ENCODE results near the gene BEST3. TPM values are rescaled to one million over a fixed set of nuclear protein-coding genes. Genes with fewer than 3 reads are reported as not detected.

BEST3 gene
- 0.88 TPM in 1 of 2 replicates, not detected in the other for polyA plus RNA-seq
- polyA minus RNA-seq = 0.23 TPM in 1 of 2 replicates, not detected in the other

DNA sequence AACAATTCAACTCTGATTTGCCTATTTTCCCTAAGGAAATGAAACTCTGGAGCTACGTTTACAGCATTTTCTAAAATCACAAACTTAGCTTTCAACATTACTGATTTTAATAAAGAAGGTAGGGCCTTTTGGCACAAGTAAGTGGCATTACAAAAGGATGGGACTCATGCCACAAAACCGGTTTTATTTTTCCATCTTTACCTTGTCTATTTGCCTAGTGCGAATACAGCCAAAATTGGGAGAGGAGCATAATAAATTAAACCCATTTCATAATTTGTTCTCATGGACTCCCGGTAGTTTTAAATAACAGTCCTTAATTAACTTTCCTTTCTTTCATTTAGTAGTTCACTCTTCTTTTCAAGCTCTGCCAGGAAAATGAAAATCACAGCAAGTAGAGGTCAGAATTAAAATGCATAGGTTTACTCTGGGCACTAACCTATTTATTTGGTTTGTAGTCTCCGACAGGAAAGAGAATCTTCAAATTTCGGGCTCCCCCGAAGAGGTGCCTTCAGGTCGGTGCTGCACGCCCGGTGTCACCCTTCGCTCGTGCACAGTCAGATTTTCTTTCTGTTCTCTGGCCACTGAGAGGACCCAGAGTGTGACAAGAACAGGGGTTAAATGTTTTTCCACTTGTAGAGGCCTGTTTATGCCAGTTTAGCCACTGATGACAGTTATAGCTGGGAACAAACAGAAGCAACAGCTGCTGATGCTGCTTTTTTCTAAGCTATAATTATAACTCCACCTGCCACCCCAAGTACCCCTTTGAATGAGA, at the start of gene BEST3:
TSS of gene BEST3 (minus strand) at position 535 of the 772 bp plus-strand sequence. CDS start 1,505 bp downstream, outside the sequence.
- Histone ChIP-seq H3K4me3 (ENCODE audit: low read length) (no peak within 1 kb of the TSS), H3K27me3 (ENCODE audit: insufficient read depth, low read depth, low read length) (no peaks in the 10 kb centered on the region), H3K9me2 (ENCODE audit: insufficient read depth, low read length) (no peaks in the 10 kb centered on the region), H4K20me1 (ENCODE audit: insufficient read depth) (no peaks in the 10 kb centered on the region), H3K9me3 (ENCODE audit: low read length) (no peaks in the 10 kb centered on the region), H3K9ac (ENCODE audit: low read length) (no peak within 1 kb of the TSS), H3F3A (ENCODE audit: insufficient read depth, low read length, poor library complexity, severe bottlenecking) (no peaks in the 10 kb centered on the region), H3K4me2 (ENCODE audit: low read length) (no peak within 1 kb of the TSS), H2AFZ (ENCODE audit: low read depth, low read length) (no peak within 1 kb of the TSS), H3K36me3 (ENCODE audit: insufficient read depth, low read length) (no peaks in the 10 kb centered on the region), H3K79me2 (replicated peaks; ENCODE audit: insufficient read depth, low read length) (no peaks in the 10 kb centered on the region), H3K27ac (ENCODE audit: low read length) (no peak within 1 kb of the TSS)
- no peak for TF ChIP-seq REST (IDR thresholded peaks at IDR 0.05; ENCODE audit: borderline replicate concordance)
- no peak for TF ChIP-seq RAD21 (conservative IDR thresholded peaks at IDR 0.05)
- TF ChIP-seq, protein P1, sequence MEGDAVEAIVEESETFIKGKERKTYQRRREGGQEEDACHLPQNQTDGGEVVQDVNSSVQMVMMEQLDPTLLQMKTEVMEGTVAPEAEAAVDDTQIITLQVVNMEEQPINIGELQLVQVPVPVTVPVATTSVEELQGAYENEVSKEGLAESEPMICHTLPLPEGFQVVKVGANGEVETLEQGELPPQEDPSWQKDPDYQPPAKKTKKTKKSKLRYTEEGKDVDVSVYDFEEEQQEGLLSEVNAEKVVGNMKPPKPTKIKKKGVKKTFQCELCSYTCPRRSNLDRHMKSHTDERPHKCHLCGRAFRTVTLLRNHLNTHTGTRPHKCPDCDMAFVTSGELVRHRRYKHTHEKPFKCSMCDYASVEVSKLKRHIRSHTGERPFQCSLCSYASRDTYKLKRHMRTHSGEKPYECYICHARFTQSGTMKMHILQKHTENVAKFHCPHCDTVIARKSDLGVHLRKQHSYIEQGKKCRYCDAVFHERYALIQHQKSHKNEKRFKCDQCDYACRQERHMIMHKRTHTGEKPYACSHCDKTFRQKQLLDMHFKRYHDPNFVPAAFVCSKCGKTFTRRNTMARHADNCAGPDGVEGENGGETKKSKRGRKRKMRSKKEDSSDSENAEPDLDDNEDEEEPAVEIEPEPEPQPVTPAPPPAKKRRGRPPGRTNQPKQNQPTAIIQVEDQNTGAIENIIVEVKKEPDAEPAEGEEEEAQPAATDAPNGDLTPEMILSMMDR (IDR thresholded peaks at IDR 0.05; ENCODE audit: poor library complexity, severe bottlenecking) = no peak
- TF ChIP-seq SMC3 (conservative IDR thresholded peaks at IDR 0.05; ENCODE audit: poor library complexity) = no peak
- TF ChIP-seq MXI1 (conservative IDR thresholded peaks at IDR 0.05; ENCODE audit: poor library complexity, severe bottlenecking) = no peak
- TF ChIP-seq POLR2AphosphoS5 (IDR thresholded peaks at IDR 0.05) = no peak
- no peak for TF ChIP-seq EZH2 (IDR thresholded peaks at IDR 0.05; ENCODE audit: borderline replicate concordance, insufficient read depth, low read length, poor library complexity, severe bottlenecking)
- TF ChIP-seq EP300 (conservative IDR thresholded peaks at IDR 0.05; ENCODE audit: poor library complexity, severe bottlenecking) = no peak
- TF ChIP-seq TAF1 (IDR thresholded peaks at IDR 0.05; ENCODE audit: low read depth) = no peak

- no peaks in the 10 kb centered on the region for H3K36me3 ChIP-seq (ENCODE audit: insufficient read depth, low read length)
- no peak overlapping the region for H3K27ac ChIP-seq (ENCODE audit: low read length)
- H3K27me3 ChIP-seq (ENCODE audit: insufficient read depth, low read depth, low read length) = no peaks in the 10 kb centered on the region
- no peaks in the 10 kb centered on the region for H3K9me2 ChIP-seq (ENCODE audit: insufficient read depth, low read length)
- H3K9me3 ChIP-seq (ENCODE audit: low read length) = peaks cover 3% of the 10 kb centered on the region
- TF ChIP-seq, protein P1 (IDR thresholded peaks at IDR 0.05; ENCODE audit: poor library complexity, severe bottlenecking) = no peak
- TF ChIP-seq RAD21 (conservative IDR thresholded peaks at IDR 0.05) (no peak), POLR2AphosphoS5 (IDR thresholded peaks at IDR 0.05) (no peak), TAF1 (IDR thresholded peaks at IDR 0.05; ENCODE audit: low read depth) (no peak), EP300 (conservative IDR thresholded peaks at IDR 0.05; ENCODE audit: poor library complexity, severe bottlenecking) (no peak), SMC3 (conservative IDR thresholded peaks at IDR 0.05; ENCODE audit: poor library complexity) (no peak), EZH2 (IDR thresholded peaks at IDR 0.05; ENCODE audit: borderline replicate concordance, insufficient read depth, low read length, poor library complexity, severe bottlenecking) (no peak), MXI1 (conservative IDR thresholded peaks at IDR 0.05; ENCODE audit: poor library complexity, severe bottlenecking) (no peak)
- no peak overlapping the region for H2AFZ ChIP-seq (ENCODE audit: low read depth, low read length)
- peaks cover 5% of the 10 kb centered on the region for H3F3A ChIP-seq (ENCODE audit: insufficient read depth, low read length, poor library complexity, severe bottlenecking)
- H3K9ac ChIP-seq (ENCODE audit: low read length) = no peak overlapping the region
- H3K79me2 ChIP-seq (replicated peaks; ENCODE audit: insufficient read depth, low read length) = peaks cover 9% of the 10 kb centered on the region
- H4K20me1 ChIP-seq (ENCODE audit: insufficient read depth) = no peaks in the 10 kb centered on the region
- no peak overlapping the region for H3K4me3 ChIP-seq (ENCODE audit: low read length)
- no peak overlapping the region for H3K4me2 ChIP-seq (ENCODE audit: low read length)
Measured at GRCh38 chr12:69744109-69744508, 45.0 kb upstream of the BEST3 start.

All from neural cell (in vitro differentiated cells).